ENCODE results near the gene C1orf116.
"Not testable (repeated sequence)": the region's sequence is repeated elsewhere in the genome, so short reads cannot be mapped to it uniquely, and the experiment has no call there.

C1orf116 gene

GRCh38 chr1:207058878-207059867 lies 26.6 kb upstream of the C1orf116 start:
- DNase-seq, result peak; percentile 77

- DNase-seq, result no peak
Measured at GRCh38 chr1:207058252-207058651, 25.7 kb upstream of the C1orf116 start.

- DNase-seq, result no peak
Measured at GRCh38 chr1:207056673-207057072, 24.1 kb upstream of the C1orf116 start.

GRCh38 chr1:207055386-207056001 lies 22.9 kb upstream of the C1orf116 start:
- no peak for DNase-seq

- no peak for DNase-seq
Measured at GRCh38 chr1:207054491-207054890, 21.9 kb upstream of the C1orf116 start.

GRCh38 chr1:207052911-207053769 lies 20.6 kb upstream of the C1orf116 start, which contains the start of gene PFKFB2:
Gene PFKFB2 (plus strand): TSS chr1:207053275. CDS start chr1:207054718, 1,443 bp downstream.
- peak; percentile 100 for DNase-seq

GRCh38 chr1:207051191-207051943 lies 18.8 kb upstream of the C1orf116 start, which contains the start of gene YOD1:
Gene YOD1 (minus strand): TSS chr1:207051208. CDS start chr1:207051030, 178 bp downstream.
- no peak for DNase-seq

- DNase-seq, result peak; percentile 95
Measured at GRCh38 chr1:207050480-207051190, 18.1 kb upstream of the C1orf116 start.

- peak; percentile 81 for DNase-seq
Measured at GRCh38 chr1:207049974-207050391, 17.4 kb upstream of the C1orf116 start.

- DNase-seq, result no peak
Measured at GRCh38 chr1:207049514-207049913, 17.0 kb upstream of the C1orf116 start.

GRCh38 chr1:207049054-207049453 lies 16.5 kb upstream of the C1orf116 start:
- DNase-seq, result no peak

GRCh38 chr1:207048041-207048440 lies 15.5 kb upstream of the C1orf116 start:
- no peak for DNase-seq

GRCh38 chr1:207047505-207047904 lies 14.9 kb upstream of the C1orf116 start:
- DNase-seq, result no peak

- DNase-seq, result no peak
Measured at GRCh38 chr1:207045453-207045852, 12.9 kb upstream of the C1orf116 start.

- not testable (repeated sequence) for DNase-seq
Measured at GRCh38 chr1:207041397-207041796, 8.8 kb upstream of the C1orf116 start.

- DNase-seq, result no peak
Measured at GRCh38 chr1:207040181-207040533, 7.6 kb upstream of the C1orf116 start.

- no peak for DNase-seq
Measured at GRCh38 chr1:207039380-207040180, 7.0 kb upstream of the C1orf116 start.

GRCh38 chr1:207036865-207037264 lies 4.3 kb upstream of the C1orf116 start:
- no peak for DNase-seq

GRCh38 chr1:207035877-207036551 lies 3.5 kb upstream of the C1orf116 start:
- DNase-seq, result no peak

- DNase-seq, result no peak
Measured at GRCh38 chr1:207034998-207035397, 2.4 kb upstream of the C1orf116 start.

Measured in NCI-H82 (cell line).